ENCODE data around the gene ZBTB45. TPM values are rescaled to one million over a fixed set of nuclear protein-coding genes. Genes with fewer than 3 reads are reported as not detected.

Gene ZBTB45
- total RNA-seq, 1 donor from 2014 or later, result 2.2 TPM

DNA sequence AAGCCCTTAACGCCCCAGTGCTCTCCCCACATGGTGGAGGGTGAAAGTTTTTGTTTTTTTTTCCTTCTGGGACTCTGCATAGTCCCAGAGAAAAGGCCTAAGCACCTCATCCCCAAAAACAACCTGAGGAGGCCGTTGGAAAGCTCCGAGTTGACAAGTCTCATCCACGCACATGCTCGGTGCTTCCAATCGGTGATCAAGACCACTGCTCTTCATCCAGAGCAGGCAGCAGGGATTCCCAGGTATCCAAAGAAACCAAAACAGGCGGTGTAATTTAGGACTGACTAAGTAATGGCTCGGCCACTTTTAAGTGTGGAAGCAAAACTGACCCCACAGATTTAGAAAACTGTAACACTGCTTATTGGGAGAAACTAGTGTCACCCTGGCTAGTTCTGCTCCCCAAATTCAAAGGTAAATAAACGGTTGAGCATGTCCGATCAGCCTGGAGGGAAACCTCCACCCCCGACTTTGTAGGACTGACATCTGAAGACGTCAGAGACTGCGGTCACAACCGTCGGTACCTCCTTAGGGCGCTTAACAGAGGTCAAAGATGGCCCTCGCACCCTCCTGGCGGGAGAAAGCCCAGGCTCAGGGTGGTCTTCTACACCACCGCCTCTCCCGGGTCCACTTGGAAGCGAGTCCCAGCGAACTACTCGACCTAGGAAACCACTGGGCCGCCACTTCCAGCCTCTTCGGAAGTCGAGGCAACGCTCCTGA lies 44.5 kb downstream of the ZBTB45 start:
- H3K4me1 Mint-ChIP-seq, result peaks cover 15% of the 10 kb centered on the region
- Histone ChIP-seq H4K20me1 (ENCODE audit: low read depth) (no peaks in the 10 kb centered on the region), H3K4me1 (peaks cover 9% of the 10 kb centered on the region), H2AFZ (replicated peaks) (peak overlapping the region; percentile 48), H3K36me3 (no peaks in the 10 kb centered on the region), H3K27me3 (no peaks in the 10 kb centered on the region), H3K27ac (no peak overlapping the region), H3K79me2 (ENCODE audit: low read depth) (no peaks in the 10 kb centered on the region), H3F3A (ENCODE audit: low read depth) (peaks cover 22% of the 10 kb centered on the region), H3K9ac (no peak overlapping the region), H3K4me3 (peak overlapping the region; percentile 60), H3K4me2 (peak overlapping the region; percentile 91), H3K9me3 (ENCODE audit: low read depth) (no peaks in the 10 kb centered on the region)
- peaks cover 6% of the 10 kb centered on the region for H3K27me3 Mint-ChIP-seq (ENCODE audit: insufficient read depth, low read depth)
- no peak for TF ChIP-seq EZH2 (IDR thresholded peaks at IDR 0.05)
- TF ChIP-seq, protein P1, sequence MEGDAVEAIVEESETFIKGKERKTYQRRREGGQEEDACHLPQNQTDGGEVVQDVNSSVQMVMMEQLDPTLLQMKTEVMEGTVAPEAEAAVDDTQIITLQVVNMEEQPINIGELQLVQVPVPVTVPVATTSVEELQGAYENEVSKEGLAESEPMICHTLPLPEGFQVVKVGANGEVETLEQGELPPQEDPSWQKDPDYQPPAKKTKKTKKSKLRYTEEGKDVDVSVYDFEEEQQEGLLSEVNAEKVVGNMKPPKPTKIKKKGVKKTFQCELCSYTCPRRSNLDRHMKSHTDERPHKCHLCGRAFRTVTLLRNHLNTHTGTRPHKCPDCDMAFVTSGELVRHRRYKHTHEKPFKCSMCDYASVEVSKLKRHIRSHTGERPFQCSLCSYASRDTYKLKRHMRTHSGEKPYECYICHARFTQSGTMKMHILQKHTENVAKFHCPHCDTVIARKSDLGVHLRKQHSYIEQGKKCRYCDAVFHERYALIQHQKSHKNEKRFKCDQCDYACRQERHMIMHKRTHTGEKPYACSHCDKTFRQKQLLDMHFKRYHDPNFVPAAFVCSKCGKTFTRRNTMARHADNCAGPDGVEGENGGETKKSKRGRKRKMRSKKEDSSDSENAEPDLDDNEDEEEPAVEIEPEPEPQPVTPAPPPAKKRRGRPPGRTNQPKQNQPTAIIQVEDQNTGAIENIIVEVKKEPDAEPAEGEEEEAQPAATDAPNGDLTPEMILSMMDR (IDR thresholded peaks at IDR 0.05), result no peak
- TF ChIP-seq EZH2phosphoT487 (IDR thresholded peaks at IDR 0.05), result no peak
- no peaks in the 10 kb centered on the region for H3K9me3 Mint-ChIP-seq
- H3K4me3 Mint-ChIP-seq, result peak overlapping the region; percentile 96
- H3K36me3 Mint-ChIP-seq, result peaks cover 8% of the 10 kb centered on the region
- DNase-seq (ENCODE audit: low spot score), result no peak
- peak overlapping the region; percentile 57 for H3K27ac Mint-ChIP-seq

DNA sequence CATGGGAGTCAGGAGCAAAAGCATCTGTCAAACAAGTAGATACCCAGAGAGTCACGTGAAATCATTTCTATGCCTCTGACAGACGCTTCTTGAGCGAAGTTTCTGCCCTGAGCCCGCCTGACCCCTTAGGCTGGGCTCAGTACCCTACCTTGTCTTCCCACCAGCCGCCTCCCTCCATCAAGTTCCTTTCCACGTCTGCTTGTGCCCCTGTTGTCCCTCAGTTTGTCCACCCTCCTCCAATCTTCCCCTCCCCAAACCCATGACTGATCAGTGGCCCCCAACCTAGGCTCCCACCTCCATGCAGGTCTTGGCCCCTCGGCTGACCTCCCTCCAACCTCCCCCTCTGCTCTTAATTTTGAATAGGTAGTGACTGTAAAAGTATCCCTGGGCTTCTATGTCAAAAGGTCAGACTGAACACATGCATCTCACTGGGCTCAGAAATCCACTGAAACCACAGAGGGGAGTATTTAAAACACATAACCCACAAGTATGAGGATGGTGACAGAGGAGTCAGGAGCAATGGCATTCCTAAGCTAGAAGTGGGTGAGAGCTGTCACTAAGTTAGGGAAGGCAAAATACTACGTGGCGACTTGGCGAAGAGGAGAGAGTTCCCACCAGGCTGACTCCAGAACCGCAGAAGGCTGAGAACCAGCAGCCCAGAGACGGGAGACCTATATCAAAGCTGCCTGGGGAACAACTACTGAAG lies 45.2 kb downstream of the ZBTB45 start:
- no peaks in the 10 kb centered on the region for H3K36me3 ChIP-seq
- no peak for TF ChIP-seq EZH2 (IDR thresholded peaks at IDR 0.05)
- TF ChIP-seq, protein P1 (IDR thresholded peaks at IDR 0.05), result no peak
- TF ChIP-seq EZH2phosphoT487 (IDR thresholded peaks at IDR 0.05), result no peak

DNA sequence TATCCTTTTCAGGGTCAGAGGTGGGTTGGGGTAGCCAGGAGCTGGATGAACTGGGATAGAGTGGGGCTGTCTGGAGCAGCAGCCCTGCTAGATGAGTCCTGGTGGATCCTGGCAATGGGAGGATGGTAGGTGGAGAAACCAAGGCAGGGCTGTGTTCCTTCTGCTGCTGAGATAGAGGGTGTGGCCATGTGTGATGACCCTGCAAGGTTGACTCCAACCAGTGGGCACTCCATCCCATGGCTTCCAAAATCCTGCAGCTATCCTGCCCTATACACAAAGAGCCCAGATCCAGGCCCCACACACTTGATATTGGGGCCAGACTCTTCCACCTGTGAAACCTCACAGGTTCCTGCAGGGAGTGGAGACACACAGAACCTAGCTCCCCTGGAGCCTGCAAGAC lies 45.8 kb downstream of the ZBTB45 start:
- Histone ChIP-seq H2AFZ (replicated peaks) (no peak overlapping the region), H3K4me2 (no peak overlapping the region), H4K20me1 (ENCODE audit: low read depth) (peaks cover 1% of the 10 kb centered on the region), H3K4me1 (peaks cover 9% of the 10 kb centered on the region), H3K36me3 (no peaks in the 10 kb centered on the region), H3F3A (ENCODE audit: low read depth) (peaks cover 22% of the 10 kb centered on the region), H3K9ac (no peak overlapping the region), H3K9me3 (ENCODE audit: low read depth) (no peaks in the 10 kb centered on the region), H3K79me2 (ENCODE audit: low read depth) (peaks cover under 1% of the 10 kb centered on the region), H3K27me3 (no peaks in the 10 kb centered on the region), H3K27ac (no peak overlapping the region), H3K4me3 (no peak overlapping the region)
- H3K4me3 Mint-ChIP-seq, result peak overlapping the region; percentile 70
- H3K9me3 Mint-ChIP-seq, result no peaks in the 10 kb centered on the region
- H3K36me3 Mint-ChIP-seq, result peaks cover 2% of the 10 kb centered on the region
- TF ChIP-seq EZH2phosphoT487 (IDR thresholded peaks at IDR 0.05) (no peak), EZH2 (IDR thresholded peaks at IDR 0.05) (no peak)
- TF ChIP-seq, protein P1 (IDR thresholded peaks at IDR 0.05), result no peak
- H3K27ac Mint-ChIP-seq, result no peak overlapping the region
- H3K27me3 Mint-ChIP-seq (ENCODE audit: insufficient read depth, low read depth), result peaks cover 6% of the 10 kb centered on the region
- DNase-seq (ENCODE audit: low spot score), result no peak
- H3K4me1 Mint-ChIP-seq, result peaks cover 16% of the 10 kb centered on the region

More for the DNA sequence above, 45.2 kb downstream of the ZBTB45 start:
- Histone ChIP-seq H3K27ac (no peak overlapping the region), H3K9ac (no peak overlapping the region), H3K4me1 (peaks cover 9% of the 10 kb centered on the region), H3K9me3 (ENCODE audit: low read depth) (no peaks in the 10 kb centered on the region), H3F3A (ENCODE audit: low read depth) (peaks cover 22% of the 10 kb centered on the region), H3K27me3 (no peaks in the 10 kb centered on the region), H3K4me3 (no peak overlapping the region), H4K20me1 (ENCODE audit: low read depth) (no peaks in the 10 kb centered on the region), H3K4me2 (peak overlapping the region; percentile 91), H2AFZ (replicated peaks) (no peak overlapping the region), H3K79me2 (ENCODE audit: low read depth) (no peaks in the 10 kb centered on the region)
- no peak overlapping the region for H3K27ac Mint-ChIP-seq
- peak overlapping the region; percentile 70 for H3K4me3 Mint-ChIP-seq
- no peaks in the 10 kb centered on the region for H3K9me3 Mint-ChIP-seq
- H3K27me3 Mint-ChIP-seq (ENCODE audit: insufficient read depth, low read depth), result peaks cover 6% of the 10 kb centered on the region
- H3K36me3 Mint-ChIP-seq, result peaks cover 8% of the 10 kb centered on the region
- H3K4me1 Mint-ChIP-seq, result peaks cover 15% of the 10 kb centered on the region
- DNase-seq (ENCODE audit: low spot score), result no peak

All from neural progenitor cell (in vitro differentiated cells).